IPS-11a (cell line): Measurements from ENCODE around the gene ZBED4.
"Not testable (repeated sequence)": the region's sequence is repeated elsewhere in the genome, so short reads cannot be mapped to it uniquely, and the experiment has no call there.

ENCODE experiments used
- H3K4me3 ChIP-seq: one replicate; pipeline ENCODE4 v1.5.1; 2013; ENCODE audit warnings: low read depth, low read length, control low read depth

ZBED4 gene

DNA sequence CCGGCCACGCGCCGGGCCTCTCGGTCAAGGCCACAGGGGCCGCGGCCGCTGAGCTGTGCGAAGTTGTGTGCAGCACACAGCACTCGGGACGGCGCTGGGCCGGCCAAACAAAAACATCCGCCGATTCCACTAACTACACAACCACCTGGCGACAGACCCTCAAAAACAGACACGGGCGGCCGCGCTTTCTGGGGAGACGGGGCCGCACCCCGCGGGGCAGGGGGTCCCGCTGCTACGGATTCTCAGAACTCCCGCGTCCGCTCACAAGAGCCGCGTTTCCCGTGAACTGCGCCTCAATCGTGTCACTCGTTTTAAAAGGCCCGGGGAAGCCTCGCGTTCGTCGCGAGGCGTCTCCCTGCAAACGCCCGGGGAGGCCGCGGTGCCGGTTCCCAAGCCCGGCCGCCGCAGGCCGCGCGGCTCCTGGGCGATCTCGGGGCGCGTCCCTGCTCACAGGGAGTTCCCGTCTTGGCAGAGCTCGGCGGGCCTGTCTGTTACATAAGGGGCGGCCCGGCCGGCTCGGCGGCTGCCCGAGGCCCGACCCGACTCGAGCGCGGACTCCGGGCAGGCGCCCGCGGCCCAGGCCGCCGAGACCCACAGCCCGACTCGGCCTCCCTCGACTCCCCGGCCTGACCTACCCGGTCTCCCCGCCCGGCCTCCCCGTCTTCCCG lies 26.9 kb upstream of the ZBED4 start:
- peak overlapping the region; percentile 53 for H3K4me3 ChIP-seq

- H3K4me3 ChIP-seq, result peak overlapping the region; percentile 53
These were observed 26.3 kb upstream of the ZBED4 start for GRCh38 chr22:49827271-49827852.

DNA sequence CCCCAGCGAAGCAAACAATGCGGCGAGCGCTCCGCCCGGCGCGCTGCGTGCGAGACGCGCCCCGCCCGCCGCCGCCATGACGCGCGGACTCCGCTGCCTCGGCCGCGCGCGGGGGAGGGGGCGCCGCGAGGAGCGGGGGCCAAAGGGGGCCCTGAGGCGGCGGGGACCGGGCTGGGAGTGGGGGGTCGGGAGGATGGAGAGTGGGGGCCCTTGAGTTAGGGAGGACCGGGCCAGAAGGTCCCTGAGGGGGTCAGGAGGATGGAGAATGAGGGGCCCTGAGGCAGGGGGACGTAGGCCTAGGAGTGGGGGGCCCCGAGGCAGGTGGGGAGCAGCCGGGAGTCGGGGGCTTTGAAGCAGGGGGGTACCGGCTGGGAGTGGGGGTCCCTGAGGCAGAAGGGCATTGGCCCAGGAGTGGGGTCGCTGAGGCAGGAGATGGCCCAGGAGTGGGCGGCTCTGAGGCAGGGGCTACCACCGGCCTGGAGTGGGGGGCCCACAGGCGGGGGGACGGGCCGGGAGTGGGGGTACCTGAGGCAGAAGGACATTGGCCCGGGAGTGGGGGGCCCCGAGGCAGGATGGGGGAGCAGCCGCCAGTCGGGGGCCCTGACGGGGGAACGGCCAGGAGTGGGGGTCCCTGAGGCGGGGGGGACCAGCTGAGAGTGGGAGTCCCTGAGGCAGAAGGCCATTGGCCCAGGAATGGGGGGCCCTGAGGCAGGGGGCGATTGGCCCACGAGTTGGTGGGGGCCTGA lies 25.6 kb upstream of the ZBED4 start, which contains the start of gene BRD1:
Gene BRD1, minus strand, starts transcription at position 21 of the 746 bp plus-strand sequence. CDS start 3,556 bp downstream, outside the sequence.
- H3K4me3 ChIP-seq, result peak within 1 kb of the TSS; percentile 53

GRCh38 chr22:49828599-49828965 lies 25.1 kb upstream of the ZBED4 start:
- no peak overlapping the region for H3K4me3 ChIP-seq

DNA sequence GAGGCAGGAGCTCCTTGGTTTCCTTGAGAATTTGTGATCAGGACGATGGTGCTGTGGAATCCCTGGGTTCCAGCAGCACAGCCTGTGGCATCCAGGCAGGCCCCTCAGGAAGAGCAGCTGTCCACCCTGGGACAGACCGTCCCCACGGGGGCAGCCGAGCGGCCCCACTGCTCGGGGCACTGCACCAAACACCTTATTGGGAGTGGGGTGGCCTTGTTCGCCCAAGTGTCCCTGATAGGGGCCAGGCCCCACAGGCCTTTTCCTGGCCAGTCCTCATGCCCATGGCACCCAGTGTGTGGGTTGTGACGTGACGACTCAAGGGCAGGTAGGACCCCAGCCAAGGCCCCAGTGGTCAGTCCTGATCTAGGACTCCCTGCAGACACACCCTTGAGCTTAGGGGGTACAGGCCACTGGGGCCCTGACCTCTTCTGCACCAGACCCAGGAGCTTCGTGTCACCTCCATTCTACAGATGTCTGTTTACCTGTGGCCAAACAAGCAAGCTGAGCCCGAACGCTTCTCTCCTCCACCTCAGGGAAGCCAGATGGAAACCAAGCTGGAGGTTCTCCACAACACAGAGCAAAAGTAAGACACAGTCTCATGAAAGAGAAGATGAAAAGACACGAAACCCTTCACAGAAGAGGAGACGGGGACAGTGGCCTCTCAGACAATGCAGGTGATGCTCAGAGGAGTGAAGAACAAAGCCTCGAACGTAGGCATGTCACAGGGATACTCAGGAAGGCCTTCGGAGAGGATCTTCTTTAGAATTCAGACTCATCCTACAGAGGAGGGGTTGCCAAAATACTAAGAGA lies 24.4 kb upstream of the ZBED4 start:
- no peak overlapping the region for H3K4me3 ChIP-seq

DNA sequence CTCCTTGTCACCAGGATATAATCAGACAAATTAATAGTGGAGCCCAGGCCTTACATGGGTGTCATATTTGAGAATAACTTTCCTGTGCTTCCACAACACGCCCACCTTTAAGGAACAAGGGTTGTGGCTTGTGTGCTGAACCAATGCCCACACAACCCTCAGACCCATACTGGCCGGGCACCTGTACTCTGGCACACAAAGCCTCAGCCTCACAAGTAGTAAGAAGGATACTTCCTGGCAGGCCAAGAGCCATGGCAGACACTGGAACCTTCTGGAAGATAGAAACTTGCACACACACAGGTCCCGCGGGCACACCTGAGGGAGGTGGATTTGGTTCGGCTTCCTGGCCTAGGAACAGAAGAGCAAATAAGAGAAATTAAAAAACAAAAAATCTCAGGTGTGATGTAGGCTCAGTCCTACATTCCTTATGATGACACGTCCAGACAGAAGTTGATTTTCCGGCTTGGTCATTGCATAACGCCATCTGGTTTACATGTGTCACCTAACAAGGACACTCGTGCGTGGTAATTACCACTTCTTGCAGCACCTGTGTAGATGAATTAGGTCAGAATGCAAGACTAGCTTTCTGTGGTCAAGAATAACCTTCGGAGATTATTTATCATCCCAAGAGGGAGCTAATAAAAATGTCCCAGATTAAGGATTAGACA lies 20.2 kb upstream of the ZBED4 start:
- H3K4me3 ChIP-seq, result no peak overlapping the region

DNA sequence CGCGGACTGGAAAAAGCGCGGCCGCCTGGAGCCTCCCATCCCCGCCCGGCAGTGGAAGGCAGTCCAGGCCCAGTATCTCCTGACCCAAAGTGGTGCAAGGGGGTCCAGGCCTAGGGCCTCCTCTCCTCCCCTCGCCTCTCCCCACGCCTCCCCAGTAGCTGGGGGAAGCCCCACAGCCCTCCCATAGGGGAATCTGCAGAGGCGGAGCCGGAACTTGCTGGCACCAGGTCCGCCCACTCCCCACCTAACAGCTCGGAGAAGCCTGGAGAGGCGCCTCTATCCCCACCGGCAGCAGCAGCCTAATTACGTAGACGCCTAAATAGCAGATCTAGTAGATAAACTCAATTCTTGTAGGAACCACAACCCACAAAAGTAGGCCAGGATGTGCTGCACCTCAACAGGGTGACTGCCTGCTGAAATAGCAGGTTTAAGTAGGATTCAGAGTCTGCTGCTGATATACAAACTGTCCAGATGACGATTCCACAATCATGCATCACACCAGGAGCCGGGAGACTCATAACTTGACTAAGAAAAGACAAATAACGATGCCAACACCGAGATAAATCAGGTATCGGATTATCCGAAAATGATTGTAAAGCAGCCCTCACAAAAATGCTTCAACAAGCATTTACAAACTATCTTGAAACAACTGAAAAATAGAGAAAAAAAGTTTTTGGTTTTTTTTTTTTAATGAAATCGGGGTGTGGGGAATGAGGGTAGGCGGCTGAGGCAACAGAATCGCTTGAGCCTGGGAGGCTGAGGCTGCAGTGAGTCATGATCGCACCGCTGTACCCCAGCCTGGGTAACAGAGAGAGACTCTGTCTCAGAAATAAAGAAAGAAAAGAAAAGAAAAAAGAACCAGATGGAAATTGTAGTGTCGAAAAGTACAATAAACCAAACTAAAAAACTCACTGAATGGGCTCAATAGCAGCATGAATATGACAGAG lies 14.6 kb upstream of the ZBED4 start:
- no peak overlapping the region for H3K4me3 ChIP-seq

GRCh38 chr22:49845241-49845640 lies 8.4 kb upstream of the ZBED4 start:
- no peak overlapping the region for H3K4me3 ChIP-seq

- no peak overlapping the region for H3K4me3 ChIP-seq
These were observed 7.8 kb upstream of the ZBED4 start for GRCh38 chr22:49845666-49846459.

DNA sequence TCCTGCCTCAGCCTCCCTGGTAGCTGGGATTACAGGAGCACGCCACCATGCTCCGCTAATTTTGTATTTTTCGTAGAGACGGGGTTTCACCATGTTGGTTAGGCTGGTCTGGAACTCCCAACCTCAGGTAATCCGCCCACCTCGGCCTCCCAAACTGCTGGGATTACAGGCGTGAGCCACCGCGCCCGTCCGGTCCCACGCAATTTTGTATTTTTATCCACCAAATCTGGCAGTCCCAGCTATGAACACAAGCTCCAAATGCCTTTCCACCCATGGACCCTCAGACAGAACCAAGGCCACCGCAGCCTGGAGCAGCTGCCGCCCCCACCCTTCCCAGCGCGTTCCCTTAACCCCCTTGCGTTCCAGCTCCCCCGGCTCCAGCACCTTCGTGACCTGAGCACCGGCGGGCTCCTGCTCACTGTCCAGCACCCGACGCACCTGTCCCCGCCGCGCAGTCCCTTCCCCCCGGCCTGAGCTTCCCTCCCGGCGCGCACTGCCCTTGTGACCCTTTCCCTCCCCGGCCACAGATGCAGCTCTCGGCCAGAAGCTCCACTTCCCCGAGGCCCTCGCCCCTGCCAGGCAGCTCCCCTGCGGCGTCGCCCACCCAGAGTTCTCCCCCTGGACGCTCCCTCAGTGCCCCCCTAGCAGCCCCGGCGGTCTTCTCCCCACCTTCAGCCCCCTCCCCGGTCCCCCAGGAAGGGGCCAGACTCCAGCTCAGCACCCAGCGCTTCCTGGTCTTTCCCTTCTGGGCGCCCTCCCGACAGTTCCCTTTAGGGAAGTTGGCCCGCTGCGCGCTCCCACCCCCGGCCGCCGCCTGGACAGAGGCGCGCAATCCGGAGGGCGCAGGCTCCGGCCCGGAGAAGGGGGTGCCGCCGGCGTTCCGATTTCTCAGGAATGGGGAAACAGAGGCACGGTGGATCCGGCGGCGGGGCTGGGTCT lies 5.6 kb upstream of the ZBED4 start:
- peak overlapping the region; percentile 33 for H3K4me3 ChIP-seq

DNA sequence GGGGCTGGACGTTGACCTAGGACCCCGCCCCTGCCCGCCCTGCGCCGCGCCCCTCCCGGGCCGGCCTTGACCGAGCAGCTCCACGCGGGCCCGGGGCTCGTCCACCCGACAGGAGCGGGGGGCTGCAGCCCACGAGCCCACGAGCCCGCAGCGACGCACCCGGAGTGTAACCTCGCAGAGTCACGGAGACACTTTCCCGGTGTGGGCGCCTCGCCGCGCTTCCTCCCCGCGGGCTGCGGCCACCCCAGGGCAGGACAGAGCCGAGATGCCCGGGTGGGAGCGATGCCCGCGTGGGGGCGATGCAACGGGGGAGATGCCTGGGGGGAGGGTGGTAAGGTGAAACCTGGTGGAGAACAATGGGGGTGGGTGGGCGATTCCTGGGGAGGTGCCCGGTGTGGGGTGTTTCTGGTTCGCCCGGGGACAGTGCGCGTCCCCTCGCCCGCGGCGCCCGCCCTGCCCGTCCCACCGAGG lies 4.9 kb upstream of the ZBED4 start:
- H3K4me3 ChIP-seq, result peak overlapping the region; percentile 33

DNA sequence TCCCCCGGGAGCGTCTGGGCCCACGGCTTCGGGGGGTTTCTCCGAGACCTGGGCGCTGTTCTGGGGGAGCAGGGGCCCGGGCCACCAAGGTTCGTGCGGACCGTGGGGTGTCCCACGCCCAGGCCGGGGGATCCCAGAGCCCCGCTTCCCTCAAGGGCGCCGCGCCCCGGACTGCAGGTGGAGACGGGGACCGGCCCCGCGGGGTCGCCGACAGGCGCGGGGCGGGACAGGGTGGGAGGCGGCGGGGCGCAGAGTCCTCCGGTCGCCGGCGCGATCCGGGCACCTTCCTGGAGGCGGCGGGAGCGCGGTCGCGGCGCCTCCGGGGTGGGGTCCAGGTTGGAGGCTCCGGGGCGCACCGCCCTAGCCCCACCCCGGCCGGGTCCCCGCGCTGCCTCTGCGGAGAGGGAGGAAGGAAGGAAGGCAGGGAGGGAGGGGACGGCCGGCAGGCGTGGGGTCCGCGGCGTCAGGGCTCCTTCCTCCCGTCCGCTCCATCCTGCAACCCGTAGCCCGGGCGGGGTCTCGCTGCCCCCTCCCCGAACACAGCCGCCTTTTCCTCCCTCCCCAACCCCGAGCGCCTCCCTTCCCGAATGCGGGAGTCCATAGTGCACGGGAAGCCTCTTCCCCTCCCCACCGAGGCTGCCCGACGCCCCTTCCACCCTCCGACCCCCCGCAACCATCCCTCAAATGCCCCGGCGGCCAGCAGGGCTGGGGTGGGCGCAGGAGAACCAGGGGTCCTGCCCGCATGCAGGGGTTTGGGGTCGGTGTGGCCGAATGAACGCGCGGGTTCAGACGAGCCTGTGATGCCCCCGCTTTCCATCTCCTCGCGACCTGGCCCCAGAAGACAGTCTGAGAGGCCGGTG lies 4.3 kb upstream of the ZBED4 start:
- peak overlapping the region; percentile 17 for H3K4me3 ChIP-seq

GRCh38 chr22:49850021-49850911 lies 3.4 kb upstream of the ZBED4 start:
- no peak overlapping the region for H3K4me3 ChIP-seq

- H3K4me3 ChIP-seq, result no peak overlapping the region
These were observed 2.5 kb upstream of the ZBED4 start for GRCh38 chr22:49850959-49851802.

- H3K4me3 ChIP-seq, result not testable (repeated sequence)
These were observed 1.1 kb upstream of the ZBED4 start for GRCh38 chr22:49852568-49852897.
